HG02840 (cell line): Measurements from ENCODE around the gene S100A8.
"Not testable (repeated sequence)": the region's sequence is repeated elsewhere in the genome, so short reads cannot be mapped to it uniquely, and the experiment has no call there.

Experiments used
- ATAC-seq: cut with Tn5 transposase; IDR thresholded peaks from one replicate; pipeline ENCODE4 v1.9.1; 2021; ENCODE audit warnings: mild to moderate bottlenecking, moderate library complexity, moderate number of reproducible peaks; ENCODE audit not compliant: unreplicated experiment, low FRiP score

The S100A8 gene

DNA sequence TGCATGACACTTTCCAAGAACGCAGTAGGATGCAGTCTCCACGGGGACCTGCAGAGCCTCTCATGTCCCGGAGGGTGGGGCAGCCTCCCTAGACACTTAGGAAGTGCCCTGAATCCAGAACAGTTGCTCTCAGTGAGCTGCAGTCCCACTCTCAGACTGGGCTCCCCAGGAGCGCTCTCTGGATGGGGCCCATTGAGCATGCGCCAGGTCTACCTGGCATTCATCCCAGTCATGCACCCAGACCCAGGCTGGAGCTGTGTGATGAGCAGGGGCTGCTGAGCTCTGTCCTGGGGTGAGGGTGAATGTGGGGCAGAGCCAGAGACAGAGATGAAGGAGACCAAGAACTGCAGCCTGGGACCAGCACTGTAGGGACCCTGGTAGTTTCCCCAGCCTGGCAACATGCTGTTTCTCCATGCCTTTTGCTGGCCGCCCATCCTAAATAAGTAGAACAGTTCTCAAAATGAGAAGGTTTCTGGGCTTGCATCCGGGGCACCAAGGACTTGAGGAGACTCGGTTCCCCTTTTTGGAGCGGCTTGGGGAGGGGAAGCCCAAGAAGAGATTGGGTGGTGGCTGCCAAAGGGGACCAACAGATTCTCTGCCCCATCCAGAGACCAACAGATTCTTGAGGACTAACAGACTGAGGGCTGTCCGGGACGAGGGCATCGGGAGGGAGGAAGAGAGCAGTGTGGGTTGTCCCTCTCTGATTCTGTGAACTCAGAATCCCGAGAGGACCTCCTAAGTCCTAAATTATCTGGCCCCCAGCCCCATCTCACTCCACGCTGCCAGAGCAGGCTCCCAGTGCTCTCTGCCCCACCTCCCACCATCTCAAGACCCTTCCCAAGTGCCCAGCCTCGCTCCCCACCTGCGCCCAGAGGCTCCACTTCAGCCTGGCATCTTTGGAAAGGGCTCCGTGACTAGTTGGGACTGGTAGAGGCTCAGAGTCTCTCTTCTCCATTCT lies 41.2 kb downstream of the S100A8 start:
- ATAC-seq, result no peak

DNA sequence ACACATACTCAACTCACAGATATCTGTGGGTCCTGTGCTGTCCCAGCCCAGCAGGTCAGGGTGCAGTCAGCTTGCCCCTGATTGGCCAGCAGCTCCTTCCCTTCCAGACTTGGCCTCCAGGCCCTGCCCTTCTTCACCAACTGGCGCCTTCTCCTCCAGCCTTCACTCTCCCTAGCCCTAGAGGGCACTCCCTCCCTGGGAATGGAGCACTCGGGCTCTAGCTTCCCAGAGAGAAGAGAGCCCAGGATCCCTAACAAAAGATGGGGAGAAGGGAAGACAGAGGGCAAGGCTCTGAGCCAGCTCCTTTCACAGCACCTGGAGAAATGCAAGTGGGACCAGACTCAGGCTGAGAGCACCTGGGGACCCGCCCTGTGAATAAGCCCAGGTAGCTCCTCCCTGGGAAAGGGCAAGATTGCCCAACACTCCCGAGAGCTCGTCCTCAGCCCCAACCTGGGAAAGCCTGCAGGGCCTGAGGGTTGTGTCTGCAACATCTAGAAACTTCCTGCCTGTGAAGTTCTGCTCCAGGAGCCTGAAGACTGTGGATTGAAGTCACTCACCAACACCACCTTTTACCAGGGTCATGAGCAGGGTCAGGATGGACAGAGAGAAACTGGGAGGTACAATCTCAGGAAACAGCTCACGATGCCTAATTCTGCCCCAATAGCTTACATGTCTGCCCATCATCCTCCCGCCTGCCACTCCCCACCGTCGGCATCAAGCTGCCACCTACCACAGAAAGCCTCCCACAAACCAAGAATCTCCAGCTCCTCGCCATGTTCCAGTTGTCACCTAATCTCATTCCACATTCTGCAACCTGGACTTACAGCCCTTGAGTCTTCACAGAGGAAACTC lies 42.1 kb downstream of the S100A8 start, which contains the start of gene PGLYRP4:
Gene PGLYRP4 (minus strand): TSS at position 331 of the 852 bp plus-strand sequence. CDS start 909 bp downstream, outside the sequence.
- no peak for ATAC-seq

DNA sequence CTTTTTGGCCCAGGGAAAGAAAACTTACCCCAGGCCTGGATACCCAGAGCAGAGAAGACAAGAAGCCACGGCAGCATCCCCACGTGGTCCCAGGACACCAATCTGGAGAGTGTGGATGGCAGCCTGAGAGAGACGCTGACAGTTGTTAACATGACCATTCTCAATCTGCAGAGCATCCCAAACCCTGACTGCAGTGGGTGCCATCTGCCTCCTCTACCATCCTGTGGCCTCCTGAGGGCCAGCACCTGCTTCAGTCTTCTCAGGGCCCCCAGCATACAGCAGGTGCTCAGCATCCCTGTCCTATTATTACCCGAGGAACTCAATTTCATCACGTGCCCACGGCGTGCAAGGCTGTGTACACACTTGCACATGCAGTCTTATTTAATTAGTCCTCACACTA lies 43.0 kb downstream of the S100A8 start:
- no peak for ATAC-seq

DNA sequence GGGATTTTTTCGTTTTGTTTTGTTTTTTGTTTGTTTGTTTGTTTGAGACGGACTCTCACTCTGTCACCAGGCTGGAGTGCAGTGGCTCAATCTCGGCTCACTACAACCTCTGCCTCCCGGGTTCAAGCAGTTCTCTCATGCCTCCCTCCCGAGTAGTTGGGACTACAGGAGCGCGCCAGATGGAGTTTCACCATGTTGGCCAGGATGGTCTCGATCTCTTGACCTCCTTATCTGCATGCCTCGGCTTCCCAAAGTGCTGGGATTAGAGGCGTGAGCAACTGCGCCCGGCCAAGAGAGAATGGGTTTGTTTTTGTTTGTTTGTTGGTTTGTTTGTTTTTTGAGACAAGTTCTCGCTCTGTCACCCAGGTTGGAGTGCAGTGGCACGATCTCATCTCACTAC lies 43.8 kb downstream of the S100A8 start:
- not testable (repeated sequence) for ATAC-seq

DNA sequence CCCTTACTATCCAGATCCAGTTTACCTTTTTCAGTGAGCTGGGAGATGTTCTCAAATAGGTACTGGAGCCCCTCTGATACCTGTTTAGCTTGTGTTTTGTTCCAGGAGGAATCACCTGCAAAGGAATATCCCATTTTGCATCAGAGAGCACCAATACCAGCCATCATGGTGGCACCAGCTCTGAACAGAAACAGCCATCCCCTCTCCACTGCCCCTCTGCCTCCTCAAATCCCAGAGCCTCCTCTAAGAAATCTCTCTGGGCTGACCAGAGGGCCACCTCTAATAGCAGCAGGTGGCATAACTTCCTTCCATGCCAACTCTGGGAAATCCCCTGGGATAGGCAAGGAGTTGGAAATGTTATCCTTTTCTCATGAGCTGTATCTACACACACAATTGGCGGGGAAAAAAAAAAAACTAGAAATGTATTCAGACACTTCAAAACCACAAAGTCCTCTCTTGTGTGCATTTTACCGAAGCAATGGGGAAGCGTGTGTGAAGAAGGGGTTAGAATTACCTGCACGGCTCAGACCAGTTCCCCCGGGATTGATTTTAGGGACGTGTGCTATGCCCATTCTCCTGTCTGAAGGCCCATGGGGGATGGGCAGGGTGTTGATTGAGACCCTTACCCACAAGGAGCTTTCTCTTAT lies 44.7 kb downstream of the S100A8 start:
- no peak for ATAC-seq

DNA sequence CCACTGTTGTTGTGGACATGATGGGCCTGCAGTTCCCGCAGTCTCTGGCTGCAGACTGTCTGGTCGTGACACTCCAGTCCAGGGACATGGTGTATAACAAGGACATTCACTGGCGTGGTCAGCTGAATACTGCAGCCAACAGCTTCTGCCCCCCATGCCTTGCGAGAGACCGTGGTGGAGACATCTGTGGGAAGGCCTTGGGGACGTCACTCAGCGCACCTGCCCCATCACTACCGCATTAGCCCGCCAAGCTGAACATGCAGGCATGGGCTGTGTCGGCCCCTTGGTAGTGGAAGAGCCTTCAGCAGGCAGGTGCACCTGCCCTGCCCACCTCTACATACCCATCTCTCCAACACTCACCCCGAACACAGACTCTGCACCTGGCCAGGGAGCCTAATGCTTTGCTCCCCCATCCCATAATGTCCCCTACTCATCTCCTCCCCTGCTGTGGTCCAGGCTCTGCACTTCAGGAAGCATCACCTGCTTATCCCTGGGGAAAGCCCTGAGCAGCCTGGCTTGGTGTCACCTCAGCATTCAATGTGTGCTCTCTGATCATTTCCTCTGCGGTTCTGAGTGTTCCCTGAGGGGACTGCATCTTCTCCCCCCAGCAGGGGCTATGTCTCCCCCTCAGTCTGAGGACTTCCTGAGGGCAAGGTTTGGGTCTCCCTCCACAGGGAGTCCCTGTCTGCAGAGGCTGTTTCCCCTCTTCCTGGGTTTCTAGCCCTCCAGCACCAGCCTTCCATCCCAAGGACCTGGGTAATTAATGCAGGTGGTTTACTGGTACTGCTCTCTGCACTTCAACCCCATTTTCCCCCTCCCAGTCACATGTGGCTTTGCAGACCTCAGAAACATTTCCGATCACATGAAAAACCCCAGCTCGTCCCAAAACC lies 45.4 kb downstream of the S100A8 start:
- no peak for ATAC-seq

DNA sequence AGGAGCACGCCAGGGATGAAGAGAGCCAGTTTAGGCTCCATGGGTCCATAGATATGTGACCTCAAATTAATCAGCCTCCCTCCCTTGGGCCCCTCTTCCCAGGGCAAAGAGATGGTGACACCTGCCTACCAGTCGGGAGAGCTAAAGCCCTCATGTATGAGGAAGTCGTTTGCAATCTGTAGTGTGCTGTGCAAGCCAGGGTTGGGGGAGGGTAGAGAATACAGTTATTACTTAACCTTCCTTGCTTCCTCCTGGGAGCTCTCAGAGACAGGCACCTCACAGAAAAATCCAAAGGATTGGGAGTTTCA lies 46.2 kb downstream of the S100A8 start:
- no peak for ATAC-seq

DNA sequence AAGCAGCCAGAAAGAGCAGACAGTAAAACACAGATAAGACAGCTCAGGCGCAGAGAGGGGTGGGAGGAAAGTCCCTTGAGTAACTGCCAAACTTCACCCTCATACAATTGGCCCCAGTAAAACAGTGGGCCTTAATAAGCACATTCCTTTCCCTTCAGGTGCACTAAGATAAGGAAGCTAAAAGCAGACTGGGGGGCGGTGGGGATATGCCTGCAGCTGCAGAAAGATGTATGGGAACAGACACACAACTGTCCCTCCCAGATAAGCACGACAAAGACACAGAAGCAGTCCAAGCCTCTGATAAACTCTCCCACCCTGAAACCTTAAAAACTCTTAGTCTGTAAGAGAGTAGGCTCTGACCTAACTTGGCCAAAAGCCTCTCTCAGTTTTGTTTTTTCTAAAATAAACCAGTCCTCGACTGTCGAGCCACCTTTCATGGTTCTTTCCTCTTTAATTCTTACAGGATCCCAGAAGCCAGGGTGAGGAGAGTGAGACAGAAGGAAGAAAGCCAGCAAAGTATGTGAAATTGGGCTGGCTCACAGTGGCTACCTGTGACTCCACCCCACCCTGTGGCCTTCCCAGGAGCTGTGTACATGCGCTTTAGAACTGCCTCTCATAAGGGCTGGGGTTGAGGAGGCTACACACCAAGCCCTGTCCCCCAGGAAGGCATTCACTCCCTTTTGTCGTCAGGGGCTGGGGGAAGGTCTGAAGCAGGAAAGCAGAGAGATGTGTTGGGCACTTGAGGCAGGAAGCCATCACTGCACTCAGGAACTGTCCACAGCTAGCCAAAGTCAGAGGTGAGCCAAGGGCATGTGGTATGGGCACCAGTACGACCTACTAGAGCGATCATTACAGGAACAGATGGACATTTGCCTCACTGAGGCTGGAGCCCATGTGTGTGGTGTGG lies 46.8 kb downstream of the S100A8 start:
- no peak for ATAC-seq

DNA sequence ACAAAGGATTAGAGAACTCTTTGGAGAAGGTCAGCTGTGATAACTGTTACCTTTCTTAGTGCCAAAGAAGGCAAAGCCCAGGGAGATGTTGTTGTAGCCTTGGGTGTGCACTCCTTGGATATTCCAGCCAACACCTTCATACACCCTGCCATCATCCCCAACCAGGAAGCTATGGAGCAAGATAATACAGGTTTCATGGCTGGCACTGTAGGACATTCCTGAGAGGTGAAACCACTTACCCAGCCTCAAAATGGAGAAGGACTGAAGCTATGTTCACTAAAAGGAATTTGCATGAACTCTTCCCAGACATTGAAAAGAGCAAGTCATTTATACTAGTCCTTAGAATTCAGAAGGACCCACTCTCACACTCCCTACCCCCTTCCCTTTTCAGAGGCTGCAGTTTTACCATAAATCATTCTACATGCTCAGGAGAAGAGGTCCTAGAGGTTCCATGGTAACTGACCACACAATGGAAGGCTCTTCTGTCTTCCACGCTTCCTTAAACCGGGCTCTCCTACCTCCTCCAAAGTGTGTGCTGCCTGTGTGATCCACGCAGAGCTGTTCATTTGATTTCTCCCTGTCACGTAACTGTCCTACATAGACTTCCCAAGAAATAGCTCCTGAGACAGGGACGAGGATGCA lies 47.7 kb downstream of the S100A8 start:
- ATAC-seq, result no peak

DNA sequence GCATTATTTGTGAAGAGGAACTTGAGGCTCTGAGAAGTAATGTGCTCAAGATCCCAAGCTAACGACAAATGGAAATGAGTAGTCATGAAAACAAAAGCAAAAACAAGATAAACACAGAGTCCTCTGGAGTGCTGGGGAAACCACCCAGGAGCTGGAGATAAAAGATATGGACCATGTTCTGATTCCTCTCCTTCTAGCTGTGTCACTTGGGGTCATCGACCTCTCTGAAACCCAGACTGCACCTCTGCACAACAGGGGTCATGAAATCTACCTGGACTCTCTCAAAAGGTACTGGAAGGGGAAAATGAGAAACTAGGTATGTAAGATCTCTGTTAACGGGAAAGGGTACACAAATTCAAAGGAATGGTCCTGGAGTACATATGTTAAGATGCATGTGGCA lies 48.7 kb downstream of the S100A8 start:
- no peak for ATAC-seq

DNA sequence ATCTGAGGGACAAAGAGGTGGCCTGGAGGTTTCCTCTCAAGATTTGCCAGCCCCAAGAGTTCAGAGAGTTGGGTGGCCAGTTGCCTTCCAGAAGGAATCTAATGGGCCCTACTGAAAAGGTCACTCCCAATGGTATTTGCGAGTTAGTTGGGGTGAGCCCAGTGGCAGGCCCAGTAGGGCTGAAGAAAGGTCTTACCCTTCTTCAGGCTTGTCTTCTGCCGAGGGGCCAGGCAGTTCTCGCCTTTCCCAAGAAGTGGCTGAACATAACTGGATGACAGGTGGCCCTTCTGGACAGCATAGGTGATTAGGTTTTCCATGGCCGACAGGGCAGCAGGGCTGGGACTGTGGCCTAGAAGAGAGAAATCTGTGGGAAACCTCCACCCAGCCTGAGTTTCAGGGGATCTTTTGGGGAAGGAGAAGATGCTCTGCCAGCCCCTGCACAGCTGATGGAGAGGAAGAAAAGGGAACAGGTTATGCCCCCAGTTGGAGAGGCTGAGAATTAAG lies 49.4 kb downstream of the S100A8 start:
- ATAC-seq, result no peak

DNA sequence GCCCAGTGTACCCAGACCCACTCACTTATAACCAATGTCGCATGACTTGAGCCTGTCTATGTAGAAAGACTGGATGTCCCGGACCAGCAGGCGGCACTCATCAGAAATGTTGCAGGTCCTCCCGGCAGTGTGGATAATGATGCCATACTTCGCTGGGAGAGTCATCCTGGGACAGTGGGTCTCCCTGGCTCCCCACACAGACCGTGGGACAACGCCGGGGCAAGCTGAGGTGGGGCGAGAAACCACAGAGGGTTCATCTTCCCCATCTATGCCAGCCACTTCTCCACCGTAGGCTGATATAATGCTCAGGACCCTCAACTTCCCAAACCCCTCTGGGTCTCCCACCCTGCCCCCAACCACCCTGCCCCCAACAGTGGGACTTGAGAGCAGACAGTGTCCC lies 50.5 kb downstream of the S100A8 start:
- no peak for ATAC-seq
